ENCODE results near the gene CALU. TPM values are rescaled to one million over a fixed set of nuclear protein-coding genes. Genes with fewer than 3 reads are reported as not detected.

CALU gene
- total RNA-seq, 1 donor from 2014 or later = 75.8 TPM

DNA sequence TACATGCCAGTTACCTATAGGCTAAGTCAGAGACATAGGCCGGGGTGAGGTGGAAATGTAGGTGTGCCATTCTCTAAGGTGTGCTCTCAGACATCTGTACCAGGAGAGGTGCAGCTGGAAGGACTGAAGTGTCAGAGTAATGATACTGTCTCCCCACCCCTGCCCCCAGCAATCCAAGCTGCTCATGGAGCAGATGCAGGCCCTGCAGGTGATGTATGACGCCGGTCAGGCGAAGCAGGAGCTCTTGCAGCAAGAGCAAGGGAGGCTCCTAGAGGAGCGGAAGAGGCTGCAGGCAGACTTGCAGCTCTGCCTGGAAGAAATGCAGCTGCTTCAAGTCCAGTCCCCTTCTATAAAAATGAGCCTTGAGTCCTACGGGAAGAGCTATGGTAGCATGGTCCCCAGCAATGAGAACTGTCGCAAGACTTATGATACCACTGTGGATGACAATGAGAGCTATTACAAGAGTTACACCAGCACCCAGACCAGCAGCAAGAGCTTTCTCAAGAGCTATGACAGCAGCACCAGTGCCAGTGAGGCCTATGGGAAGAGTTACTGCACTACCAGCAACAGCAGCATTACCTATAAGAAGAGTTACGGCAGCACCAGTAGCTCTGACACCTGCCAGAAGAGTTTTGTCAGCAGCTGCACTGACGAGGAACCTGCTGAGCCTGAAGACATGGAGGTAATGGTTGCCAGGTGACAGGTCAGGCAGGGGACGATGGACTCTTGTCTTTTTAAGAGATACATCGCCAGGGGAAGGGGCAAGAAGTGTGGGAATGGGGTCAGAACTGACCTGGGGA is 72.7 kb downstream of the CALU start:
- no peak for DNase-seq (ENCODE audit: low spot score)

DNA sequence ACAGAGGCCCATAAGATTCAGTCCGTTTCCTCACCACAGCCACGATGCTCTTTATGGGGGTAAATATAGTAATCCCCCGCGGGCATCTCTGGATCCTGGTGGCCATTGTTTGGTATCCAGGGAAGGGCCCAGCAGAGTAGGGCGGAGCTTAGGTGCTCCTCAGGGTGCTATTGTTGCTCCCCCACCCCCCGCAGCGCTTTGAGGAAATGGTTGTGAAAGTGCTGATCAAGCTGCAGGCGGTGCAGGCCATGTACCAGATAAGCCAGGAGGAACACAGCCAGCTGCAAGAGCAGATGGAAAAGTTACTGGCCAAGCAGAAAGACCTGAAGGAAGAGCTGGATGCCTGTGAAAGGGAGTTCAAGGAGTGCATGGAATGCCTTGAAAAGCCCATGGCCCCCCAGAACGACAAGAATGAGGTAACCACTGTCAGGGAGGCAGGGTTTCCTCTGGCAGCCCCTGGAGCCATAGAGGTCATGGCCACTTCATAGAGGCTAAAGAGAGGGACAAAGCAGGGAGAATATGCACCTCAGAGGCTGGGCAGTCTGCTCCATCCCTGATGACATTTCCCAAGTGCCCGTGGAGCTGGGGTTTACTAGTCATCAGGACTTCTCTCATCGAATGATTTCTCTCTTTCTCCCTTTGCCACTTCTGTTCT is 73.5 kb downstream of the CALU start:
- DNase-seq (ENCODE audit: low spot score) = peak; percentile 81

GRCh38 chr7:128814499-128814898 is 75.3 kb downstream of the CALU start:
- no peak for DNase-seq (ENCODE audit: low spot score)

DNA sequence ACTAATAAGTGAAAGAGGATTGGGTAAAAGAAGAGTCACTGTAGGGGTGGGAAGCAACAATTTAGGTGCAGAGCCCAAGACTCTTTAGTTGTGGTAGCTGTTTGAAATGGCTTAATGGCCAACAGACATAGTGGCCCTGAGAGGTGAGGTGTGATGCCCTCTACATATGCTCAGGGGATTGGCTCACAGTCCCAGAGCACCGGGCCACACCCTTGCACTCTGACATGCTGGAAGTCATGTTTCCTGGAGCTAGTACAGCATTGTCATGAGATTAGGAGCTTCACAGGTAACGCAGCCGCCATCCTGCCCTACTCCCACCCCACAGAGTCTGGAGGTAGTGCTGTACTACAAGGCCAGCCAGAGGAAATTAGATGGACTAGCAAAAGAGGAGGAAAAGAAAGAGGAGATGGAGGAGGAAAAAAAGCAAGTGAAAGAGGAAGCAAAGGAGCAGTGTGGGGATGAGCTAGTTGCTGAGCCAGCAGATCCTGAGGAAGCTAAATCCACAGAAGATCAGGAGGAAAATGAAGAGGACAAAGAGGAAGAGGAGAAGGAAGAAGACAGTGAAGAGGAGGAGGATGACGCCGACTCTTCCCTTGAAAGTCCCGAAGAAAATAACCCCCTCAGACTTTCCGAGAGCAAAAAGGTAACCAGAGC is 76.3 kb downstream of the CALU start:
- DNase-seq (ENCODE audit: low spot score) = no peak

GRCh38 chr7:128818694-128819093 is 79.5 kb downstream of the CALU start:
- no peak for DNase-seq (ENCODE audit: low spot score)

Other genes with a start within 250 kb of the CALU start
- 2.6 TPM for gene GARIN1A, start 67.1 kb upstream of the CALU start, total RNA-seq
- gene OPN1SW, start 36.4 kb downstream of the CALU start, total RNA-seq = not detected
- 25.3 TPM for gene CCDC136, start 52.6 kb downstream of the CALU start, total RNA-seq
- 236 TPM for gene FLNC, start 91.0 kb downstream of the CALU start, total RNA-seq
- 118 TPM for gene ATP6V1F, start 123.5 kb downstream of the CALU start, total RNA-seq
- gene KCP, start 171.3 kb downstream of the CALU start, total RNA-seq = 5.2 TPM
- gene IRF5, start 198.6 kb downstream of the CALU start, total RNA-seq = 18.8 TPM